MM.1S (cell line): Measurements from ENCODE around the gene AKAP13.

Source experiments
- DNase-seq: peaks from one replicate; pipeline ENCODE4 v3.0.0-alpha.2; 2015
- H2AFZ ChIP-seq: fragments of 300-600 bp; sonication (generic); 2 replicates; pipeline ENCODE4 v1.6.0; 2016; ENCODE audit warnings: antibody characterized with exemption, low read length
- H3F3A ChIP-seq: fragments of 300-600 bp; sonication (generic); 2 replicates; pipeline ENCODE4 v1.6.1; 2016; ENCODE audit warnings: mild to moderate bottlenecking, antibody characterized with exemption, low read length, moderate library complexity, mixed read lengths; ENCODE audit not compliant: insufficient read depth
- H3K27ac ChIP-seq: fragments of 300-600 bp; sonication (generic); 2 replicates; pipeline ENCODE4 v1.5.1; 2016; ENCODE audit warnings: mild to moderate bottlenecking, low read length
- H3K27me3 ChIP-seq: fragments of 300-600 bp; sonication (generic); replicated peaks from 2 replicates; pipeline ENCODE4 v1.6.0; 2016; ENCODE audit warnings: low read length; ENCODE audit not compliant: insufficient read depth
- H3K36me3 ChIP-seq: fragments of 300-600 bp; sonication (generic); replicated peaks from 2 replicates; pipeline ENCODE4 v1.6.1; 2016; ENCODE audit warnings: mild to moderate bottlenecking, low read length, mixed read lengths; ENCODE audit not compliant: insufficient read depth
- H3K4me1 ChIP-seq: fragments of 300-600 bp; sonication (generic); 2 replicates; pipeline ENCODE4 v1.6.1; 2016; ENCODE audit warnings: low read length, mixed read lengths
- H3K4me2 ChIP-seq: fragments of 300-600 bp; sonication (generic); 2 replicates; pipeline ENCODE4 v1.6.0; 2016; ENCODE audit warnings: low read depth, low read length
- H3K4me3 ChIP-seq: fragments of 300-600 bp; sonication (generic); 2 replicates; pipeline ENCODE4 v1.5.1; 2016; ENCODE audit warnings: low read length, mixed read lengths
- H3K79me2 ChIP-seq: fragments of 300-600 bp; sonication (generic); 2 replicates; pipeline ENCODE4 v1.6.1; 2016; ENCODE audit warnings: mixed run types, low read length, mixed read lengths
- H3K9ac ChIP-seq: fragments of 300-600 bp; sonication (generic); 2 replicates; pipeline ENCODE4 v1.6.1; 2016; ENCODE audit warnings: low read length, mixed read lengths
- H3K9me2 ChIP-seq: fragments of 300-600 bp; sonication (generic); replicated peaks from 2 replicates; pipeline ENCODE4 v1.6.1; 2016; ENCODE audit warnings: mild to moderate bottlenecking, low read length, mixed read lengths; ENCODE audit not compliant: insufficient read depth
- H3K9me3 ChIP-seq: fragments of 300-600 bp; sonication (generic); replicated peaks from 2 replicates; pipeline ENCODE4 v1.6.1; 2016; ENCODE audit warnings: mild to moderate bottlenecking, low read length, mixed read lengths; ENCODE audit not compliant: insufficient read depth
- H4K20me1 ChIP-seq: fragments of 300-600 bp; sonication (generic); 2 replicates; pipeline ENCODE4 v1.6.1; 2016; ENCODE audit warnings: mild to moderate bottlenecking, low read length, moderate library complexity, mixed read lengths; ENCODE audit not compliant: insufficient read depth
- CTCF ChIP-seq: fragments of 300-600 bp; sonication (generic); IDR thresholded peaks from 2 replicates; pipeline ENCODE4 v1.5.1; 2016; ENCODE audit warnings: antibody characterized with exemption, low read length, mixed read lengths
- EZH2 ChIP-seq: fragments of 300-600 bp; sonication (generic); optimal IDR thresholded peaks from 2 replicates; pipeline ENCODE3; 2017; ENCODE audit warnings: low read depth, mild to moderate bottlenecking, antibody characterized with exemption, low read length, mixed read lengths
- EZH2phosphoT487 ChIP-seq: fragments of 300-600 bp; sonication (generic); IDR thresholded peaks from 2 replicates; pipeline ENCODE4 v1.6.1; 2018; ENCODE audit warnings: antibody characterized with exemption, low read length

AKAP13 gene

GRCh38 chr15:85443593-85444087 lies 63.2 kb downstream of the AKAP13 start:
- Histone ChIP-seq H4K20me1 (no peaks in the 10 kb centered on the region), H3K9ac (no peak overlapping the region), H3K9me2 (no peaks in the 10 kb centered on the region), H3K4me1 (peaks cover 3% of the 10 kb centered on the region; the same call in 1 of the 2 replicates), H3K4me2 (0 out of 2 replicates have a peak overlapping the region, but pooled peaks have one; percentile 5), H3K9me3 (no peaks in the 10 kb centered on the region), H3K27ac (no peak overlapping the region), H2AFZ (no peak overlapping the region), H3K36me3 (no peaks in the 10 kb centered on the region), H3K79me2 (peaks cover 33% of the 10 kb centered on the region), H3K4me3 (no peak overlapping the region), H3K27me3 (0 out of 2 replicates have a peak, but pooled peaks cover 3% of the 10 kb centered on the region), H3F3A (0 out of 2 replicates have a peak, but pooled peaks cover 4% of the 10 kb centered on the region)
- DNase-seq = peak; percentile 48
- no peak for TF ChIP-seq CTCF
- no peak for TF ChIP-seq EZH2phosphoT487

GRCh38 chr15:85444122-85444745 lies 63.8 kb downstream of the AKAP13 start:
- peaks cover 34% of the 10 kb centered on the region for H3K79me2 ChIP-seq

GRCh38 chr15:85445361-85445760 lies 65.0 kb downstream of the AKAP13 start:
- Histone ChIP-seq H4K20me1 (no peaks in the 10 kb centered on the region), H2AFZ (no peak overlapping the region), H3K36me3 (no peaks in the 10 kb centered on the region), H3K4me3 (no peak overlapping the region), H3F3A (0 out of 2 replicates have a peak, but pooled peaks cover 4% of the 10 kb centered on the region), H3K79me2 (peaks cover 45% of the 10 kb centered on the region), H3K9ac (no peak overlapping the region), H3K4me1 (peaks cover 3% of the 10 kb centered on the region; the same call in 1 of the 2 replicates), H3K4me2 (no peak overlapping the region), H3K9me2 (no peaks in the 10 kb centered on the region), H3K27me3 (0 out of 2 replicates have a peak, but pooled peaks cover 3% of the 10 kb centered on the region), H3K27ac (no peak overlapping the region), H3K9me3 (no peaks in the 10 kb centered on the region)
- no peak for DNase-seq
- TF ChIP-seq EZH2phosphoT487 (no peak), EZH2 (no peak), CTCF (no peak)

More at GRCh38 chr15:85444122-85444745, 63.8 kb downstream of the AKAP13 start:
- 0 out of 2 replicates have a peak, but pooled peaks cover 4% of the 10 kb centered on the region for H3F3A ChIP-seq
- DNase-seq = no peak
- H3K4me2 ChIP-seq = no peak overlapping the region
- H3K9me2 ChIP-seq = no peaks in the 10 kb centered on the region
- peaks cover 3% of the 10 kb centered on the region; the same call in 1 of the 2 replicates for H3K4me1 ChIP-seq
- no peak overlapping the region for H3K9ac ChIP-seq
- H3K27ac ChIP-seq = no peak overlapping the region
- no peaks in the 10 kb centered on the region for H4K20me1 ChIP-seq
- H3K4me3 ChIP-seq = no peak overlapping the region
- no peaks in the 10 kb centered on the region for H3K36me3 ChIP-seq
- H2AFZ ChIP-seq = no peak overlapping the region
- no peaks in the 10 kb centered on the region for H3K9me3 ChIP-seq
- H3K27me3 ChIP-seq = 0 out of 2 replicates have a peak, but pooled peaks cover 3% of the 10 kb centered on the region
- TF ChIP-seq EZH2 (no peak), EZH2phosphoT487 (no peak), CTCF (no peak)
